Adipose tissue (tissue), 3 donors: ENCODE results near the gene ARHGEF26. TPM values are rescaled to one million over a fixed set of nuclear protein-coding genes. Genes with fewer than 3 reads are reported as not detected.
"Not testable (repeated sequence)": the region's sequence is repeated elsewhere in the genome, so short reads cannot be mapped to it uniquely, and the experiment has no call there.

ENCODE experiments used
- H3K27ac ChIP-seq: one replicate; pipeline ENCODE4 v1.5.1; 2013; ENCODE audit warnings: low read depth, low read length
- WGBS, 3 donors: extraction: QIAGEN DNeasy Blood & Tissue Kit; methylation state at CpG; one replicate each; pipeline ENCODE4 v1.1.7; 2013; 5-methylcytosine and 5-hydroxymethylcytosine counted together
- polyA plus RNA-seq, 3 donors: library from polyadenylated mRNA; stranded (reverse); fragments of 200-250 nt; gene quantifications; one replicate each; pipeline ENCODE4 v1.2.3, GENCODE V29; 2013
- donor health status: healthy with polysubstance abuse.
- donor health status: Bipolar disorder and iron deficiency.
- donor health status: healthy.

The ARHGEF26 gene, protein sequence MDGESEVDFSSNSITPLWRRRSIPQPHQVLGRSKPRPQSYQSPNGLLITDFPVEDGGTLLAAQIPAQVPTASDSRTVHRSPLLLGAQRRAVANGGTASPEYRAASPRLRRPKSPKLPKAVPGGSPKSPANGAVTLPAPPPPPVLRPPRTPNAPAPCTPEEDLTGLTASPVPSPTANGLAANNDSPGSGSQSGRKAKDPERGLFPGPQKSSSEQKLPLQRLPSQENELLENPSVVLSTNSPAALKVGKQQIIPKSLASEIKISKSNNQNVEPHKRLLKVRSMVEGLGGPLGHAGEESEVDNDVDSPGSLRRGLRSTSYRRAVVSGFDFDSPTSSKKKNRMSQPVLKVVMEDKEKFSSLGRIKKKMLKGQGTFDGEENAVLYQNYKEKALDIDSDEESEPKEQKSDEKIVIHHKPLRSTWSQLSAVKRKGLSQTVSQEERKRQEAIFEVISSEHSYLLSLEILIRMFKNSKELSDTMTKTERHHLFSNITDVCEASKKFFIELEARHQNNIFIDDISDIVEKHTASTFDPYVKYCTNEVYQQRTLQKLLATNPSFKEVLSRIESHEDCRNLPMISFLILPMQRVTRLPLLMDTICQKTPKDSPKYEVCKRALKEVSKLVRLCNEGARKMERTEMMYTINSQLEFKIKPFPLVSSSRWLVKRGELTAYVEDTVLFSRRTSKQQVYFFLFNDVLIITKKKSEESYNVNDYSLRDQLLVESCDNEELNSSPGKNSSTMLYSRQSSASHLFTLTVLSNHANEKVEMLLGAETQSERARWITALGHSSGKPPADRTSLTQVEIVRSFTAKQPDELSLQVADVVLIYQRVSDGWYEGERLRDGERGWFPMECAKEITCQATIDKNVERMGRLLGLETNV
- 1 to 10 TPM; 4.0 to 7.1 (median 6.9) TPM for polyA plus RNA-seq

- WGBS, 3 donors: 0 to 1% (median 0%) methylated on average over 54 to 66 of the region's 66 CpGs
- H3K27ac ChIP-seq: no peak within 1 kb of the TSS
These were observed at the start of gene ARHGEF26 for GRCh38 chr3:154120961-154121700. Gene ARHGEF26 (plus strand): TSS chr3:154121390. CDS start chr3:154121993, 603 bp downstream.

GRCh38 chr3:154074966-154075365, 46.2 kb upstream of the ARHGEF26 start:
- WGBS, 3 donors: 88 to 95% (median 93%) methylated on average over 2 of the region's 2 CpGs
- H3K27ac ChIP-seq: no peak overlapping the region

DNA sequence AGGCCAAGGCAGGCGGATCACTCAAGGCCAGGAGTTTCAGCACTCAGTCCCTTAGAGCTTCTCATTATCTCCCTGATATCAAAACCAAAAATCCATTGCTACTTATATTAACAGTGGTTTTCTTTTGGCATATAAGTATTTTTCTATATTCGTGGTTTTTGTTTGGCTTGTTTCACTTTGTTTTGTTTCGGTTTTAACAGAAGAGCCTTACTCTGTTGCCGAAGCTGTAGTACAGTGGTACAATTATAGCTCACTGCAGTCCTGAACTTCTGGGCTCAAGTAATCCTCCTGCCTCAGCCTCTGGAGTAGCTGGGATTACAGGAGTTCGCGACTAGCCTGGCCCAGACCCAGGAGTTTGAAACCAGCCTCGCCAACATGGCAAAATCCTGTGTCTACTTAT, 42.5 kb upstream of the ARHGEF26 start:
- 76 to 80% (median 77%) methylated on average over 7 of the region's 7 CpGs for WGBS, 3 donors
- H3K27ac ChIP-seq: no peak overlapping the region

- H3K27ac ChIP-seq: no peak overlapping the region
- 60 to 91% (median 86%) methylated on average over 2 of the region's 2 CpGs for WGBS, 3 donors
These were observed 39.9 kb upstream of the ARHGEF26 start for GRCh38 chr3:154081305-154081704.

GRCh38 chr3:154085071-154085470, 36.1 kb upstream of the ARHGEF26 start:
- no peak overlapping the region for H3K27ac ChIP-seq
- 72 to 88% (median 74%) methylated on average over 1 of the region's 1 CpG for WGBS, 3 donors

DNA sequence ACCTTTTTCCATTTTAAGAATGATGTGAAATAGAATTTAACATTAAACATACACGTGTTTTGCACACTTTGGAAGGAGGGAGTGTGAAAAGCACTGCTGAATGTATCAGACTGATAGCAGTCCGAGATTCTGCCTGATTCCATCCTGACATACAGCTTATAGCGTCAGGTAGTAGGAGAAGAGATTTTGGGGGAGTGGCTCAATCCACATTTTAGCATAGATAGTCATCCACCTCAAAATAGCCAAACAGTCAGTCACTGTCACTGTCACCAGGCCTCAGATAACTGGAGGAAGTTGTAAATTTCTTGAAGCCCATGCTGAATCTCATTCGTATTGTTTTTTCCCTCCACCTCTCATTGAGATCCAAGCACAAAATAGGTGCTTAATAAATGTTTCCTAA, 35.4 kb upstream of the ARHGEF26 start:
- no peak overlapping the region for H3K27ac ChIP-seq
- WGBS, 3 donors: 84 to 90% (median 89%) methylated on average over 4 of the region's 4 CpGs

GRCh38 chr3:154086286-154086685, 34.9 kb upstream of the ARHGEF26 start:
- H3K27ac ChIP-seq: no peak overlapping the region
- 70 to 86% (median 72%) methylated on average over 1 of the region's 1 CpG for WGBS, 3 donors

- H3K27ac ChIP-seq: not testable (repeated sequence)
- 95 to 97% (median 96%) methylated on average over 18 to 26 of the region's 26 CpGs for whole genome bisulfite sequencing, 3 donors
These were observed 33.3 kb upstream of the ARHGEF26 start for GRCh38 chr3:154087756-154088480.

GRCh38 chr3:154089421-154090420, 31.5 kb upstream of the ARHGEF26 start:
- no peak overlapping the region for H3K27ac ChIP-seq
- WGBS, 3 donors: 68 to 74% (median 72%) methylated on average over 14 of the region's 14 CpGs

GRCh38 chr3:154094051-154094450, 27.1 kb upstream of the ARHGEF26 start:
- H3K27ac ChIP-seq: no peak overlapping the region
- 86 to 88% (median 87%) methylated on average over 7 of the region's 7 CpGs for WGBS, 3 donors

DNA sequence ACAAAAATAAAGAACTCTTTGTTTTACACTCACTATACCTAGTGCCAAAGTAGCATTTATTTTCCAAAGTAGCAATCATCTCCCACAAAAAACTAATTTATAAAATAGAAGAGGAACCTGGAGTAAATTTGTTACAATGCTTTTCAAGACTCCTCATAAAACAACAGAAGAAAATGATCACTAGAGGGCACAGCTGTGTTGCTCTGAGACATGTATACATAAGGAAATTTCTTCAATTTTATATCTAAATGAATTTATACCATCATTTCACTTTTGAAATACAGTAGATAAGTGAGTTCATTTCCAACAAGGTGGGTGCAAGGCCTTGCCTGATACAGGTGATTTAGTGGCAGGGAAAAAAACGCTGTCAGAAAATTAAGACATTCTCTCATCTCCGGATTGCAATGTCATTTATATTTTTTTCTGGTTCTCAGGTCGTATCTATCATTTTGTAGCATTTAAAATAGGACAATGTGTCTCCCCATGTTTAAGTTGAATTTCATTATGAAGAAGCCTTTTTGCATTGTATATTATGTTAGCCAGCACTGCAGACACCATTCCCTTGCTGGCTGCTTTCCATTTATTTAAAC, 25.3 kb upstream of the ARHGEF26 start:
- 74 to 86% (median 77%) methylated on average over 3 of the region's 3 CpGs for WGBS, 3 donors
- H3K27ac ChIP-seq: no peak overlapping the region

GRCh38 chr3:154098376-154098775, 22.8 kb upstream of the ARHGEF26 start:
- 54 to 65% (median 59%) methylated on average over 2 of the region's 2 CpGs for WGBS, 3 donors
- H3K27ac ChIP-seq: no peak overlapping the region

GRCh38 chr3:154100556-154100955, 20.6 kb upstream of the ARHGEF26 start:
- 93 to 98% (median 97%) methylated on average over 6 of the region's 6 CpGs for WGBS, 3 donors

DNA sequence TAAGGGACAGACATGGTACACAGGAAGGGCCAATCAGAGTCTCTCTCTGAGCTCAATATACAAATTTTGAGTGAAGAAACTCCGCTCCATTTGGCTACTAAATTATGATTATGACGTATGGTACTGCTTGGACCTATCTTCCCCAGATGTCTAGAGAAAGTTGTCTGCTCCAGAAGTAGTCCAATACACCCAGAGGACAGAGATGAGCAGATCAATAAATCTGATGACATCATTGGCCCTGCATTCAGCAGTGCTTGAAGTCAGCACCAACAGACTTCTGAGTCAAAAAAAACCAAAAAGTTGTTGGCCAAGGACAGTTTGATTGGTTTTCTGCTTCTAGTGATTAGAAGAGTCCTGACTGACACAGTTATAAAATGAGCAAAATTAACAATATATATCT, 19.9 kb upstream of the ARHGEF26 start:
- WGBS, 3 donors: 92 to 94% (median 94%) methylated on average over 2 of the region's 2 CpGs

More at GRCh38 chr3:154100556-154100955, 20.6 kb upstream of the ARHGEF26 start:
- H3K27ac ChIP-seq: no peak overlapping the region

GRCh38 chr3:154102225-154102624, 19.0 kb upstream of the ARHGEF26 start:
- no peak overlapping the region for H3K27ac ChIP-seq
- WGBS, 3 donors: 97 to 100% (median 100%) methylated on average over 1 of the region's 1 CpG

More for the DNA sequence above, 19.9 kb upstream of the ARHGEF26 start:
- no peak overlapping the region for H3K27ac ChIP-seq

DNA sequence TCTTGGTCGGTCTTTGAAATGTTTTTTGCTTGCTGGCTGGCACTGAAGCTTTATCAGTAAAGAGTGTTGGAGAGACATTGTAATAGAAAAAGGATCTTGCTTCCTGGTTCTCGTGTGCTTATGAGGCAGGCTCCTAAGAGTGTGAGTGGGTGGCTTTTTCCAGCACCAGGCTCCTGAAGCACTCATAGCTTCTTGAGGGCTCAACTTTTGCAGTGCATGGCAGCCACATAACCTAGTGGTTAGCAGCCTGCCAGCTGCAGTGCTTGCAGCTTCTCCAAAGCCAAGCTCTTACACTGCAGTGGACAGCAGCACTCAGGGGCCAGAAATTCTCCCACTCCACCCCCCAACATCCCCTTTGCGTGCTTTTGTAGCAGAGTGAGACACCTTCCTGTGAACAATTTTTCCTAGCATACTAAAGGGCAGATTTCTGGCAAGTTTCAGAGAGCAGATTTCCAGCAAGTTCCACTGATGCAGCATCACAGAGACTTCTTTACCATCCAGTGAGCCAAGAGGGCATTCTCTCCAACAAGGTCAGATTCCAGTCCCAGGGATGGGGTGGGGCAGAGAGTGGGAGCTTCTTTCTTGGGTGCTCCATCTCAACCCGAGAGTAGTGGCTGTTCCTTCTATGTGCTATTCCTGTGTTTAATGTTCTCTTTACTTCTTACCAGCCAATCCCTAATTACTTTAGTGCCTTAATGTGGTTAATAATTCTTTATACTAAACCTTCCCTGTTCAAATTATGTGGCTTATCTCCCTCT, 15.8 kb upstream of the ARHGEF26 start:
- 74 to 83% (median 78%) methylated on average over 4 of the region's 4 CpGs for WGBS, 3 donors
- no peak overlapping the region for H3K27ac ChIP-seq
